HG02588 (cell line): ENCODE data around the gene CRAMP1.
"Not testable (repeated sequence)": the region's sequence is repeated elsewhere in the genome, so short reads cannot be mapped to it uniquely, and the experiment has no call there.

Source experiments
- ATAC-seq: cut with Tn5 transposase; IDR thresholded peaks from one replicate; pipeline ENCODE4 v1.9.1; 2021; ENCODE audit warnings: mild to moderate bottlenecking, moderate library complexity; ENCODE audit not compliant: unreplicated experiment

The CRAMP1 gene

GRCh38 chr16:1612320-1613111 is at the start of gene CRAMP1:
Gene CRAMP1, plus strand, starts transcription at chr16:1612360. Its CDS starts 2,280 bp downstream, at chr16:1614640.
- ATAC-seq: no peak

GRCh38 chr16:1563786-1564185 is 48.4 kb upstream of the CRAMP1 start:
- ATAC-seq: no peak

GRCh38 chr16:1564325-1564724 is 47.8 kb upstream of the CRAMP1 start:
- ATAC-seq: no peak

- ATAC-seq: no peak
Observed at GRCh38 chr16:1565083-1565805, 46.9 kb upstream of the CRAMP1 start.

GRCh38 chr16:1567988-1568387 is 44.2 kb upstream of the CRAMP1 start:
- no peak for ATAC-seq

GRCh38 chr16:1571012-1571671 is 41.0 kb upstream of the CRAMP1 start:
- ATAC-seq: no peak

GRCh38 chr16:1572673-1573072 is 39.5 kb upstream of the CRAMP1 start:
- no peak for ATAC-seq

- ATAC-seq: no peak
Observed at GRCh38 chr16:1573301-1573700, 38.9 kb upstream of the CRAMP1 start.

GRCh38 chr16:1575578-1575977 is 36.6 kb upstream of the CRAMP1 start:
- no peak for ATAC-seq

GRCh38 chr16:1579214-1579613 is 32.9 kb upstream of the CRAMP1 start:
- ATAC-seq: no peak

- no peak for ATAC-seq
Observed at GRCh38 chr16:1580256-1580655, 31.9 kb upstream of the CRAMP1 start.

GRCh38 chr16:1580956-1581355 is 31.2 kb upstream of the CRAMP1 start:
- no peak for ATAC-seq

- no peak for ATAC-seq
Observed at GRCh38 chr16:1581804-1582203, 30.4 kb upstream of the CRAMP1 start.

GRCh38 chr16:1583180-1583579 is 29.0 kb upstream of the CRAMP1 start:
- ATAC-seq: no peak

GRCh38 chr16:1584926-1585484 is 27.2 kb upstream of the CRAMP1 start:
- no peak for ATAC-seq

GRCh38 chr16:1590366-1590765 is 21.8 kb upstream of the CRAMP1 start:
- no peak for ATAC-seq

GRCh38 chr16:1590930-1591705 is 21.0 kb upstream of the CRAMP1 start:
- no peak for ATAC-seq

GRCh38 chr16:1592446-1592845 is 19.7 kb upstream of the CRAMP1 start:
- no peak for ATAC-seq

GRCh38 chr16:1595511-1595910 is 16.6 kb upstream of the CRAMP1 start:
- ATAC-seq: not testable (repeated sequence)

GRCh38 chr16:1596516-1596915 is 15.6 kb upstream of the CRAMP1 start:
- no peak for ATAC-seq

GRCh38 chr16:1597154-1597553 is 15.0 kb upstream of the CRAMP1 start:
- no peak for ATAC-seq
